Panc1 (cell line): ENCODE data around the gene NR3C1. TPM values are rescaled to one million over a fixed set of nuclear protein-coding genes. Genes with fewer than 3 reads are reported as not detected.

Source experiments
- ATAC-seq: fragments of 200-7000 bp; cut with Tn5 transposase; 2 replicates; pipeline ENCODE4 v1.9.1; 2020; ENCODE audit warnings: mild to moderate bottlenecking, moderate library complexity
- BruUV-seq: library from RNA; stranded (reverse); fragments of 400-500 nt; replicated peaks from 2 replicates; lab custom pipeline; 2021; lab: Mats Ljungman, UMichigan
- CTCF ChIA-PET: fragments of 300-600 bp; sonication (Branson Sonifier 250); formaldehyde crosslinking; loops from one replicate; lab custom pipeline; 2022; ENCODE audit warnings: antibody characterized with exemption; lab: Charles Lee
- POLR2A ChIA-PET: fragments of 300-600 bp; sonication (Branson Sonifier 250); formaldehyde crosslinking; loops from one replicate; lab custom pipeline; 2022; ENCODE audit warnings: antibody characterized with exemption; lab: Charles Lee
- DNase-seq: peaks from one replicate; pipeline ENCODE4 v3.0.0-alpha.2; 2010; ENCODE audit warnings: low read depth, low spot score
- H3K27ac ChIP-seq: 2 replicates; pipeline ENCODE4 v1.5.1; 2011; ENCODE audit warnings: mild to moderate bottlenecking, low read length, inconsistent platforms
- H3K27me3 ChIP-seq: fragments of 200-500 bp; sonication (Bioruptor generic); 2 replicates; pipeline ENCODE4 v1.6.0; 2014; ENCODE audit warnings: low read length, inconsistent platforms; ENCODE audit not compliant: control insufficient read depth, insufficient read depth
- H3K36me3 ChIP-seq: fragments of 200-500 bp; sonication (Bioruptor generic); 2 replicates; pipeline ENCODE4 v1.5.1; 2014; ENCODE audit warnings: inconsistent platforms, mild to moderate bottlenecking, low read length, moderate library complexity; ENCODE audit not compliant: control insufficient read depth, insufficient read depth
- H3K4me1 ChIP-seq: 2 replicates; pipeline ENCODE4 v1.5.1; 2011; ENCODE audit warnings: inconsistent platforms, mild to moderate bottlenecking, low read length, moderate library complexity; ENCODE audit not compliant: control insufficient read depth, insufficient read depth
- H3K4me3 ChIP-seq, 2 experiments: 2 replicates each; pipeline ENCODE4 v1.5.1; 2011 to 2012; ENCODE audit warnings: low read depth in 2 of 2, low read length in 2 of 2, mild to moderate bottlenecking in 2 of 2, inconsistent platforms in 1 of 2, moderate library complexity in 1 of 2
- H3K9me3 ChIP-seq: fragments of 200-500 bp; sonication (Bioruptor generic); 2 replicates; pipeline ENCODE4 v1.5.1; 2014; ENCODE audit warnings: low read depth, mild to moderate bottlenecking, inconsistent platforms, low read length, moderate library complexity; ENCODE audit not compliant: control insufficient read depth, insufficient read depth
- POLR2AphosphoS5 ChIP-seq: IDR thresholded peaks from 2 replicates; pipeline ENCODE4 v1.6.1; 2012; ENCODE audit warnings: mild to moderate bottlenecking, low read depth, low read length, moderate library complexity
- SIN3A ChIP-seq: IDR thresholded peaks from 2 replicates; pipeline ENCODE4 v1.6.1; 2012; ENCODE audit warnings: low read depth, mild to moderate bottlenecking, low read length, moderate library complexity, borderline replicate concordance; ENCODE audit not compliant: insufficient read depth
- TCF7L2 ChIP-seq: IDR thresholded peaks from 2 replicates; pipeline ENCODE4 v1.6.1; 2011; ENCODE audit warnings: mild to moderate bottlenecking, low read depth, low read length, inconsistent platforms
- in situ Hi-C: cut with HindIII; loops from 2 replicates; pipeline ENCODE4 v1.10.0; 2016; ENCODE audit warnings: low sequenced_read_pairs, low pct_unique_long_range_greater_than_20kb
- intact Hi-C: fragments of 100-400 bp; cut with micrococcal nuclease; formaldehyde crosslinking; loops from one replicate; pipeline ENCODE4 v1.10.0; 2022; ENCODE audit not compliant: unreplicated experiment
- total RNA-seq: library from RNA; stranded (reverse); gene quantifications from one replicate; pipeline ENCODE4 v1.2.1, GENCODE V29; 2021; ENCODE audit not compliant: unreplicated experiment
- TF ChIP-seq, protein P1 (sequence below): fragments of 450-650 bp; IDR thresholded peaks from 2 replicates; pipeline ENCODE4 v1.5.1; 2017; ENCODE audit warnings: mild to moderate bottlenecking
- TF ChIP-seq, protein P2 (sequence below), 2 experiments: IDR thresholded peaks; 2 replicates each; pipeline ENCODE4 v1.6.1; 2011 to 2012; ENCODE audit warnings: low read depth in 2 of 2, control low read depth in 1 of 2, low read length in 1 of 2, mild to moderate bottlenecking in 1 of 2, moderate library complexity in 1 of 2; ENCODE audit not compliant: insufficient read depth in 1 of 2

NR3C1 gene
- total RNA-seq, 1 experiment from 2014 or later, result 52.6 TPM

GRCh38 chr5:143383988-143384387 lies 19.5 kb downstream of the NR3C1 start:
- TF ChIP-seq, protein P1, sequence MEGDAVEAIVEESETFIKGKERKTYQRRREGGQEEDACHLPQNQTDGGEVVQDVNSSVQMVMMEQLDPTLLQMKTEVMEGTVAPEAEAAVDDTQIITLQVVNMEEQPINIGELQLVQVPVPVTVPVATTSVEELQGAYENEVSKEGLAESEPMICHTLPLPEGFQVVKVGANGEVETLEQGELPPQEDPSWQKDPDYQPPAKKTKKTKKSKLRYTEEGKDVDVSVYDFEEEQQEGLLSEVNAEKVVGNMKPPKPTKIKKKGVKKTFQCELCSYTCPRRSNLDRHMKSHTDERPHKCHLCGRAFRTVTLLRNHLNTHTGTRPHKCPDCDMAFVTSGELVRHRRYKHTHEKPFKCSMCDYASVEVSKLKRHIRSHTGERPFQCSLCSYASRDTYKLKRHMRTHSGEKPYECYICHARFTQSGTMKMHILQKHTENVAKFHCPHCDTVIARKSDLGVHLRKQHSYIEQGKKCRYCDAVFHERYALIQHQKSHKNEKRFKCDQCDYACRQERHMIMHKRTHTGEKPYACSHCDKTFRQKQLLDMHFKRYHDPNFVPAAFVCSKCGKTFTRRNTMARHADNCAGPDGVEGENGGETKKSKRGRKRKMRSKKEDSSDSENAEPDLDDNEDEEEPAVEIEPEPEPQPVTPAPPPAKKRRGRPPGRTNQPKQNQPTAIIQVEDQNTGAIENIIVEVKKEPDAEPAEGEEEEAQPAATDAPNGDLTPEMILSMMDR, result no peak
- TF ChIP-seq POLR2AphosphoS5 (no peak), TCF7L2 (no peak), SIN3A (no peak)
- TF ChIP-seq, protein P2, sequence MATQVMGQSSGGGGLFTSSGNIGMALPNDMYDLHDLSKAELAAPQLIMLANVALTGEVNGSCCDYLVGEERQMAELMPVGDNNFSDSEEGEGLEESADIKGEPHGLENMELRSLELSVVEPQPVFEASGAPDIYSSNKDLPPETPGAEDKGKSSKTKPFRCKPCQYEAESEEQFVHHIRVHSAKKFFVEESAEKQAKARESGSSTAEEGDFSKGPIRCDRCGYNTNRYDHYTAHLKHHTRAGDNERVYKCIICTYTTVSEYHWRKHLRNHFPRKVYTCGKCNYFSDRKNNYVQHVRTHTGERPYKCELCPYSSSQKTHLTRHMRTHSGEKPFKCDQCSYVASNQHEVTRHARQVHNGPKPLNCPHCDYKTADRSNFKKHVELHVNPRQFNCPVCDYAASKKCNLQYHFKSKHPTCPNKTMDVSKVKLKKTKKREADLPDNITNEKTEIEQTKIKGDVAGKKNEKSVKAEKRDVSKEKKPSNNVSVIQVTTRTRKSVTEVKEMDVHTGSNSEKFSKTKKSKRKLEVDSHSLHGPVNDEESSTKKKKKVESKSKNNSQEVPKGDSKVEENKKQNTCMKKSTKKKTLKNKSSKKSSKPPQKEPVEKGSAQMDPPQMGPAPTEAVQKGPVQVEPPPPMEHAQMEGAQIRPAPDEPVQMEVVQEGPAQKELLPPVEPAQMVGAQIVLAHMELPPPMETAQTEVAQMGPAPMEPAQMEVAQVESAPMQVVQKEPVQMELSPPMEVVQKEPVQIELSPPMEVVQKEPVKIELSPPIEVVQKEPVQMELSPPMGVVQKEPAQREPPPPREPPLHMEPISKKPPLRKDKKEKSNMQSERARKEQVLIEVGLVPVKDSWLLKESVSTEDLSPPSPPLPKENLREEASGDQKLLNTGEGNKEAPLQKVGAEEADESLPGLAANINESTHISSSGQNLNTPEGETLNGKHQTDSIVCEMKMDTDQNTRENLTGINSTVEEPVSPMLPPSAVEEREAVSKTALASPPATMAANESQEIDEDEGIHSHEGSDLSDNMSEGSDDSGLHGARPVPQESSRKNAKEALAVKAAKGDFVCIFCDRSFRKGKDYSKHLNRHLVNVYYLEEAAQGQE (IDR thresholded peaks at IDR 0.05; ENCODE audit: insufficient read depth in 1 of 2, low read depth in 2 of 2, low read length in 1 of 2), result no peak
- Histone ChIP-seq H3K4me1 (no peaks in the 10 kb centered on the region), H3K4me3 (no peak overlapping the region), H3K27ac (no peak overlapping the region), H3K36me3 (no peaks in the 10 kb centered on the region; the same call in 1 of the 2 replicates), H3K9me3 (peaks cover 4% of the 10 kb centered on the region; the same call in 1 of the 2 replicates), H3K27me3 (no peaks in the 10 kb centered on the region)
- CTCF ChIA-PET, result no interaction called here
- BruUV-seq, result no TSS peak
- in situ Hi-C loops, result no loop called here
- DNase-seq, result no peak
- no peak for ATAC-seq
- POLR2A ChIA-PET, result no interaction called here
- intact Hi-C loops, result no loop called here

- no TSS peak for BruUV-seq
- no peaks in the 10 kb centered on the region for H3K27me3 ChIP-seq
- ATAC-seq (no peak), DNase-seq (no peak)
- peaks cover 14% of the 10 kb centered on the region for H3K4me1 ChIP-seq
- ChIA-PET CTCF (no interaction called here), POLR2A (no interaction called here)
- intact Hi-C loops, result no loop called here
- TF ChIP-seq POLR2AphosphoS5 (no peak), TCF7L2 (no peak), SIN3A (no peak)
- TF ChIP-seq, protein P2 (IDR thresholded peaks at IDR 0.05; ENCODE audit: insufficient read depth in 1 of 2, low read depth in 2 of 2, low read length in 1 of 2), result no peak
- TF ChIP-seq, protein P1, result no peak
- H3K9me3 ChIP-seq, result peaks cover 2% of the 10 kb centered on the region; the same call in 1 of the 2 replicates
- in situ Hi-C loops, result no loop called here
- no peaks in the 10 kb centered on the region for H3K36me3 ChIP-seq
- no peak overlapping the region for H3K4me3 ChIP-seq
- H3K27ac ChIP-seq, result no peak overlapping the region
Observed at GRCh38 chr5:143379606-143380005, 23.9 kb downstream of the NR3C1 start.
